ENCODE results near the gene TNIK.
"Not testable (repeated sequence)": the region's sequence is repeated elsewhere in the genome, so short reads cannot be mapped to it uniquely, and the experiment has no call there.

TNIK gene

GRCh38 chr3:171328419-171329082, 131.7 kb downstream of the TNIK start:
- Histone ChIP-seq H3K27ac (no peak overlapping the region), H3K4me3 (no peak overlapping the region)

DNA sequence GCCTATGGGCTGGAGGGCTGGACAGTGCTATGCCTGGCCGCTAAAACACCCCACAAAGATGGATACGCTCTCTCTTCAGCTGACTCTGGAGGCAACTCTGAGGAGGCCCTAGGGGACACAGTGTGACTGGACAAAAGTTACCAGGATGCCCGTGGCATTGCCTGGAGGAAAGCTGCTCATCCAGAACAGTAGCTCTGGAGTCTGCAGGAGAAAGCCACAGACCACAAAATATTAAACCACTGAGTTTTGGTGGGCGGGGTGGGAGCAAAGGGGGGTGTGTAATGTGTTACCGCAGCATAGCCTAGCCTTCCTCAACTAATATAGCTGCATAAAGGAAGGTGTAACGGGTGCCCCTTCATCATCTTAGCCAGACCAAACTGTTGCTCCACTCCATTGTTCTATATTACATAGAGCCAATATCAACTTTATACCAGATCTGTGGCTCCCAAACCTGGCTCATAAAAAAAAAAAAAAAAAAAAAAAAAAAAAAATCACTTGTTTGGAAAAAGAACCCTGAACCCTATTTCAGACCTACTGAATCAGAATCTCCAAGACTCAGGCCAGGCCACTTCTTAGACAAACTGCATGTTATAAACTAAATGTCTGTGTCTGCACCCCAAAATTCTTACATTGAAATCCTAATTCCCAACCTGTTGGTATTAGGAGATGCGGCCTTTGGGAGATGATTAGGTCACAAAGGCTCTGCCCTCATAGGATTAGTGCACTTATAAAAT, 132.6 kb downstream of the TNIK start:
- no peak overlapping the region for H3K27ac ChIP-seq
- H3K4me3 ChIP-seq, result no peak overlapping the region

GRCh38 chr3:171326717-171327440, 133.3 kb downstream of the TNIK start:
- H3K27ac ChIP-seq, result no peak overlapping the region
- no peak overlapping the region for H3K4me3 ChIP-seq

GRCh38 chr3:171323938-171324536, 136.2 kb downstream of the TNIK start:
- H3K4me3 ChIP-seq, result no peak overlapping the region
- peak overlapping the region in 1 of 21 experiments; percentile 13 for H3K27ac ChIP-seq

GRCh38 chr3:171321559-171322360, 138.4 kb downstream of the TNIK start:
- H3K27ac ChIP-seq, result no peak overlapping the region
- no peak overlapping the region for H3K4me3 ChIP-seq

DNA sequence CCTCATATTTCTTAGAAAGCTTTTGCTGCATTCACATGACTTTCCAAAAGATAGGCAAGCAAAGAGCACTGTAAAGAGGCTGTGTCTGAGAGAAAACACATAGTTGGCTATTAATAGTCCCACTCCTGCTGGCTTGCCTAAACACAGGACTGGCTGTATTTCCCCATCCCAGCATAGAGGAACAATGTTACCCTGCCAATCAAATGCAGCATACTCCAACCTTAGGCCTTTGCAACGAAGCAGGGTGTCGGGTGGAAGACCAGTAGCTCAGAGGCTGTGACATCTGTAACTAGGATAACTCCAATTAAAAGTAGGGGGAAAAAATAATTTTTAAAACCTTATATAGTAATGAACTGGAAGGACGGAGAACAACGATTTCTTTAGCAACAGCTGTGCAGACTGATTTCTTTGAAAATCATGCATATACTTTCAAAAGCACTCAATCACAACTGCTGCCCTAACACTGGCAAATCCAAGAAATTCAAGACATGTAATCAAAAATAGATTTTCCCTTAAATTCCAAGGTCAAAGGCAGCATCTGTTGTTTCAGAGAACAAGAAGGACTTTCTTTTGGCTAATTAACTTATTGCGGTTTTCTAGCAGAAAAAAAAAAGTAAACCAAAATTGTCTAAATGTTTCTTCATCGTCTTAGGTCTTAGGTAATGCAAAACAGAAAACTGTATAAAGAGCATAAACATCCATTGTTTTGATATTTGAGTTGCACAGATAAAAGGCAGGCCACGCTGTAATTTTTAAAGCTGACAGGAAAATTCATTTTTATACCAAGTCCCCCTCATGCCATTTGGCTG, 139.3 kb downstream of the TNIK start:
- Histone ChIP-seq H3K27ac (no peak overlapping the region), H3K4me3 (no peak overlapping the region)

DNA sequence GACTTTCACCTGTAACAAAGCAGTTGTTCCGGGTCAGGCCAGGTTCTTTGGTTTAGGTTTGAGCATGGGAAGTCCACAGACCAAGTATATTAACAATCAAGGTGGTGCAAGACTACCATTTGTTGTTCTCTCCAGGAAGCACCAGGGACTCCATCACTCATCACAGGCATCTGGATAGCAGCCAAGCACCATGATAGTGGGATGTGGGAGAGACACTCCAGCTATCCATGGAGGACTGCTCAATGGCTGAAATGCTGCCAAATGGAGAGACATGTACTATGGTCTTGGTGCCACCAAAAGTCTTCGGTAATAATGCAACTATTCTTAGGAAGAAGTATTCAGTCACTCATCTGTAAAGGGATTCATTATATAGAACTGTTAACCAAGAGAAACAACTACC, 143.0 kb downstream of the TNIK start:
- Histone ChIP-seq H3K27ac (no peak overlapping the region), H3K4me3 (no peak overlapping the region)

GRCh38 chr3:171315919-171316318, 144.3 kb downstream of the TNIK start:
- no peak overlapping the region for H3K27ac ChIP-seq
- no peak overlapping the region for H3K4me3 ChIP-seq

DNA sequence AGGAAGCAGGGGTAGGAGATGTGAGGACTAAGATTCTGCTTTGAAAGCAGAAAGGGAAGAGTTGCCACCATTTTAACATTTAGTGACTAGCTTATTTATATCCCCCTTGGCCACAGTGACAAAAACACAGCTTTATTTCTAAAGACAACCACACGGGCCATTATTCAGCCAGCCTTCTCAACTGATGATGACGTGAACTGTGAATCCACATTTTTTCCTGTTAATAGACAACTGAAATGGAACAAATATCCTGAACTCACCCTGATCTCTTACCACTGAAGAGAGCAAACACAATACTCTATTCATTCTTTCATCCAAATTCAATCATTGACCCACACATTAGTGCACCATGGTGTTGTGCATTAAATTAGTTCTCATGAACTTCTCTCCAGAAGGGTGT, 145.1 kb downstream of the TNIK start:
- Histone ChIP-seq H3K4me3 (no peak overlapping the region), H3K27ac (no peak overlapping the region)

- H3K4me3 ChIP-seq, result no peak overlapping the region
- H3K27ac ChIP-seq, result no peak overlapping the region
Measured at GRCh38 chr3:171314341-171314740, 145.9 kb downstream of the TNIK start.

DNA sequence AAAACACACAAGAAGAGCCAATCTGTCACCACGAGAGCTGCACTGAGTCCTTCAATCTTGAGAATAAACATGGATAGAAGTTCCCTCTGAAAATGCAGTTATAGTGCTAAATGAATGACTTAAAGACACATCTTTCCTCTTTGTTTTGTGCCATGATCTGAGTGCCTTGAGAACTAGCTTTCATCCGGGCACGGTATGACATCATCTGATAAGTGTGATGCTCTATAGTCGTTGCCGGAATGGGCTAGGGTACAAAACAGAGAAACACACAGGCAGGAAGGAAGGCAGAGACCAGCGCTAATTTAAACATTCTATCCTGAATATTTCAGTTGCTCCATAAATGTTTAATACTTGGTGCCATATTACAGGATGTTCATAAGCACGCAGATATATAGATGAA, 146.5 kb downstream of the TNIK start:
- Histone ChIP-seq H3K27ac (no peak overlapping the region), H3K4me3 (no peak overlapping the region)

- H3K27ac ChIP-seq, result no peak overlapping the region
- H3K4me3 ChIP-seq, result no peak overlapping the region
Measured at GRCh38 chr3:171312741-171313140, 147.5 kb downstream of the TNIK start.

GRCh38 chr3:171311784-171312183, 148.4 kb downstream of the TNIK start:
- Histone ChIP-seq H3K4me3 (no peak overlapping the region), H3K27ac (no peak overlapping the region)

- Histone ChIP-seq H3K27ac (peak overlapping the region in 1 of 21 experiments; percentile 16), H3K4me3 (no peak overlapping the region)
Measured at GRCh38 chr3:171309906-171310359, 150.3 kb downstream of the TNIK start.

GRCh38 chr3:171307988-171308387, 152.2 kb downstream of the TNIK start:
- no peak overlapping the region for H3K27ac ChIP-seq
- H3K4me3 ChIP-seq, result no peak overlapping the region

- H3K4me3 ChIP-seq, result no peak overlapping the region
- H3K27ac ChIP-seq, result peak overlapping the region in 5 of 21 experiments; percentile 12 to 47 (median 26)
Measured at GRCh38 chr3:171307046-171307585, 153.1 kb downstream of the TNIK start.

DNA sequence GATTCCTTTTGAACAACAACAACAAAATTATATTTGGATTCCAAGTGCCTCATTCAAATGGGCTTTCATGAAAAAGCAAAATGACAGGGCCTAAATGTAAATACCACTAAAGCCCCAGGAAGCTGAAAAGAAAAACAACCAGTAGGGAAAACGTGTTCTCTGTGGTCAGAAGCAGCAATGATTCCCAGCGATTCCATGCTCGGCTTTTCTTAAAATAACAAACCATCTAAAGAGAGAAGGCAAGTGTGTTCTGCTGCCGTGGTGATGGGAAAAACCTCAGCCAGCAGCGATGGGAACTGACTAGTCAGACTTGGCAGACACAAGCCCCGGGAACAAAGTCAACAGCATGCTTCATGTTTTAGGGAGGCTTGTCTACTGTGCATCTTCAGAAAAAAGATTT, 153.6 kb downstream of the TNIK start:
- peak overlapping the region in 7 of 21 experiments; percentile 12 to 52 (median 43) for H3K27ac ChIP-seq
- H3K4me3 ChIP-seq, result no peak overlapping the region

GRCh38 chr3:171305823-171306222, 154.4 kb downstream of the TNIK start:
- H3K27ac ChIP-seq, result peak overlapping the region in 2 of 21 experiments; percentile 43 to 52
- not testable (repeated sequence) for H3K4me3 ChIP-seq

Measured in skin epidermis (tissue), 12 donors.